ENCODE data around the gene DMPK. TPM values are rescaled to one million over a fixed set of nuclear protein-coding genes. Genes with fewer than 3 reads are reported as not detected.

DMPK gene
- total and polyA plus RNA-seq, 2 of the 4 experiments (the other 2 are of a cell fraction), result 7.9 to 50.7 TPM

GRCh38 chr19:45800070-45800553, 17.8 kb upstream of the DMPK start:
- peak; percentile 71 for DNase-seq
- no peaks in the 10 kb centered on the region for H3K27me3 ChIP-seq (ENCODE audit: control insufficient read depth, insufficient read depth, low read length)
- peak overlapping the region; percentile 52 for H2BK20ac ChIP-seq (ENCODE audit: low read depth, low read length)
- H3K23ac ChIP-seq (ENCODE audit: low read depth, low read length), result no peak overlapping the region
- no peak overlapping the region for H3K18ac ChIP-seq (ENCODE audit: low read depth, low read length)
- no peaks in the 10 kb centered on the region for H4K20me1 ChIP-seq (ENCODE audit: insufficient read depth, low read length)
- peak overlapping the region; percentile 91 for H2AK9ac ChIP-seq (replicated peaks; ENCODE audit: low read depth, low read length, poor library complexity)
- TF ChIP-seq FOS (IDR thresholded peaks at IDR 0.05; ENCODE audit: low read depth, low read length) (peak; percentile 72), USF2 (IDR thresholded peaks at IDR 0.05; ENCODE audit: low read depth, low read length) (no peak), NFE2L2 (IDR thresholded peaks at IDR 0.05; ENCODE audit: low read depth, low read length) (peak; percentile 53; the same call in 1 of the 2 replicates), MXI1 (IDR thresholded peaks at IDR 0.05; ENCODE audit: borderline replicate concordance, low read depth, low read length) (no peak), ELK1 (IDR thresholded peaks at IDR 0.05; ENCODE audit: borderline replicate concordance, low read depth, low read length) (no peak), BHLHE40 (IDR thresholded peaks at IDR 0.05; ENCODE audit: low read depth, low read length) (no peak)
- peak; percentile 74 for ATAC-seq (ENCODE audit: low read depth)
- no peak overlapping the region for H3K4me2 ChIP-seq (ENCODE audit: low read depth, low read length)
- intact Hi-C loops (cut with micrococcal nuclease), result no loop called here
- no peak overlapping the region for H3K9ac ChIP-seq (ENCODE audit: low read depth, low read length)
- no peaks in the 10 kb centered on the region for H3K9me3 ChIP-seq (ENCODE audit: control insufficient read depth, insufficient read depth, low read length)
- H4K8ac ChIP-seq (ENCODE audit: low read depth in 2 of 2, low read length in 2 of 2), result peak overlapping the region in 1 of 2 experiments; percentile 30; a peak in 1 of 4 replicates
- no peaks in the 10 kb centered on the region for H3K9me1 ChIP-seq (ENCODE audit: insufficient read depth, low read length)
- H3K79me1 ChIP-seq (ENCODE audit: low read depth in 1 of 2, low read length in 2 of 2), result 0 out of 4 replicates have a peak, but pooled peaks cover 0 to 5% of the 10 kb centered on the region in 2 experiments
- no peak overlapping the region for H2BK15ac ChIP-seq (ENCODE audit: low read depth, low read length)
- H3K14ac ChIP-seq (replicated peaks; ENCODE audit: low read depth, low read length), result no peak overlapping the region
- peak overlapping the region; percentile 17 for H2BK5ac ChIP-seq (ENCODE audit: low read depth, low read length, poor library complexity, severe bottlenecking)
- POLR2A ChIA-PET (ENCODE audit: unreplicated experiment), result interaction anchor here (0.5 kb wide), 1 partner anchor 31 kb away, joined by 3 read pairs; no protein-coding TSS in a partner anchor
- peak overlapping the region; percentile 69 for H2AFZ ChIP-seq (replicated peaks; ENCODE audit: low read length, poor library complexity)
- in situ Hi-C loops (cut with MboI; ENCODE audit: low sequenced_read_pairs), result no loop called here
- H4K5ac ChIP-seq (ENCODE audit: low read depth, low read length), result no peak overlapping the region
- H3K56ac ChIP-seq (ENCODE audit: extremely low read depth, insufficient read depth, low read length), result no peak overlapping the region
- H2BK120ac ChIP-seq (ENCODE audit: low read depth, low read length), result peak overlapping the region; percentile 26; the same call in 1 of the 2 replicates
- peak overlapping the region; percentile 53 for H3K4ac ChIP-seq (ENCODE audit: low read depth, low read length)
- 79% methylated on average over 2 of the region's 8 CpGs; no CpG with 5 or more reads in 1 of the 2 experiments for WGBS, 2 experiments (ENCODE audit: extremely low coverage in 2 of 2, insufficient read length in 1 of 2)
- dilution Hi-C loops (cut with HindIII; ENCODE audit: low sequenced_read_pairs, unreplicated experiment), result no loop called here
- peak overlapping the region; percentile 61; the same call in 1 of the 2 replicates for H2AK5ac ChIP-seq (ENCODE audit: low read depth, low read length)
- peaks cover 8% of the 10 kb centered on the region for H3K4me1 ChIP-seq (ENCODE audit: control insufficient read depth, insufficient read depth, low read length)
- H3K27ac ChIP-seq (ENCODE audit: insufficient read depth, low read length), result no peak overlapping the region
- CTCF ChIA-PET, result interaction anchor here (0.9 to 2.3 kb wide), 5 partner anchors 10 to 30 kb away, joined by 3 to 24 read pairs (median 6); partner anchors contain the start of genes DMPK and SIX5
- H4K91ac ChIP-seq (ENCODE audit: insufficient read depth, low read depth, low read length), result no peak overlapping the region; the same call in 1 of the 2 replicates
- H3K4me3 ChIP-seq (ENCODE audit: insufficient read depth, low read depth, low read length), result no peak overlapping the region
- H3K36me3 ChIP-seq (ENCODE audit: control insufficient read depth, insufficient read depth, low read length), result no peaks in the 10 kb centered on the region
- no TSS peak for BruUV-seq (replicated peaks)
